ENCODE results near the gene CDC42BPB. TPM values are rescaled to one million over a fixed set of nuclear protein-coding genes. Genes with fewer than 3 reads are reported as not detected.

Gene CDC42BPB
- total RNA-seq, 1 donor from 2014 or later: 103 TPM

DNA sequence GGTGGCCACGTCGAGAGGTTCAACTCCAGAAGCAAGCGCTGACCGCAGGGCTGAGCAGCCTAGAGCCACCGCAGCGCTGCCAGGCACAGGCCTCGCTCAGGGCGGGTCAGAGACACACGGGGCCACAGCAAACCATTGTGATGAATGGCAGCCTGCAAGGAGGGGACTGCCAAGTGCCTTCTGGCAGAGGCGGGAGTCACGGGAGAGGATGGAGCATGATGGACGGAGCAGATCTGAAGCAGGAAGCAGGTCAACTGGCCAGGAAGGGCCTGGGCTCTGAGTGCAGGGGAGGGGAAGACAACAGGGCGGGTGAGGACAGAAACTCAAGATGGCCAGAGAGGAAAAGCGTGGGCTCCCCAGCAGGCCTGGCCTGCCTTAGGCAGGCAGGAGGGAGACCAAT is 49.8 kb downstream of the CDC42BPB start:
- no peaks in the 10 kb centered on the region for H3K9me3 Mint-ChIP-seq
- no peak overlapping the region for H3K27ac Mint-ChIP-seq
- no peak overlapping the region for H3K4me3 Mint-ChIP-seq
- TF ChIP-seq, protein P1, sequence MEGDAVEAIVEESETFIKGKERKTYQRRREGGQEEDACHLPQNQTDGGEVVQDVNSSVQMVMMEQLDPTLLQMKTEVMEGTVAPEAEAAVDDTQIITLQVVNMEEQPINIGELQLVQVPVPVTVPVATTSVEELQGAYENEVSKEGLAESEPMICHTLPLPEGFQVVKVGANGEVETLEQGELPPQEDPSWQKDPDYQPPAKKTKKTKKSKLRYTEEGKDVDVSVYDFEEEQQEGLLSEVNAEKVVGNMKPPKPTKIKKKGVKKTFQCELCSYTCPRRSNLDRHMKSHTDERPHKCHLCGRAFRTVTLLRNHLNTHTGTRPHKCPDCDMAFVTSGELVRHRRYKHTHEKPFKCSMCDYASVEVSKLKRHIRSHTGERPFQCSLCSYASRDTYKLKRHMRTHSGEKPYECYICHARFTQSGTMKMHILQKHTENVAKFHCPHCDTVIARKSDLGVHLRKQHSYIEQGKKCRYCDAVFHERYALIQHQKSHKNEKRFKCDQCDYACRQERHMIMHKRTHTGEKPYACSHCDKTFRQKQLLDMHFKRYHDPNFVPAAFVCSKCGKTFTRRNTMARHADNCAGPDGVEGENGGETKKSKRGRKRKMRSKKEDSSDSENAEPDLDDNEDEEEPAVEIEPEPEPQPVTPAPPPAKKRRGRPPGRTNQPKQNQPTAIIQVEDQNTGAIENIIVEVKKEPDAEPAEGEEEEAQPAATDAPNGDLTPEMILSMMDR (IDR thresholded peaks at IDR 0.05; ENCODE audit: unreplicated experiment): no peak
- no peak for DNase-seq (ENCODE audit: low spot score in 2 of 2, unreplicated experiment in 2 of 2)
- H3K4me1 Mint-ChIP-seq: peaks cover 5% of the 10 kb centered on the region
- H3K27me3 Mint-ChIP-seq (ENCODE audit: low read depth): no peaks in the 10 kb centered on the region
- peaks cover 30% of the 10 kb centered on the region for H3K36me3 Mint-ChIP-seq

DNA sequence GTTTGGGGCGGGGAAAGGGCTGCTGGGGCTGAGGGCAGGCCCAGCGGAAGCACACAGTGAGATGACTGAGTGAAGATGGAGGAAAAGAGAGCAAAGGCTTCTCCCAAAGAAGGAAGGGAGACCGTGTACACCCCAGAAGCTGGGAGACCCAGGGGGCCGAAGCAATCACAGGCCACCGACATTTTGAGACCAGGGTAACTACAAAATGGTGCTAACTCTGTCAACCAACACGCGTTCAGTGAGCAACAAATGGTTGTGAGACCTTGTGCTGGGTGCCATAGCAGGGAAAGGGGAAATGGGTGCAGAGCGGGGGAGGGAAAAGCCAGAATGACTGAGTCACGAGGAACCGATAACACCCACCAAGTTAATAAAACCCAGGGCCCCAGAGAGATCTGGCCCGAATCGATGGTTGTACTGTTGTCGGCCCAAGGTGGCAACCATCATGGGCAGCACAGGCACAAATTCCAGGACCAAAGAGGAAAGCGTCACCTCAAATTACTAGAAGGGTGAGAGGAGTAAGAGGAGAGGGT is 50.3 kb downstream of the CDC42BPB start:
- no peaks in the 10 kb centered on the region for H3K27me3 Mint-ChIP-seq (ENCODE audit: low read depth)
- H3K4me3 Mint-ChIP-seq: no peak overlapping the region
- DNase-seq (ENCODE audit: low spot score in 2 of 2, unreplicated experiment in 2 of 2): no peak
- TF ChIP-seq, protein P1 (IDR thresholded peaks at IDR 0.05; ENCODE audit: unreplicated experiment): no peak
- peaks cover 32% of the 10 kb centered on the region for H3K36me3 Mint-ChIP-seq
- peaks cover 5% of the 10 kb centered on the region for H3K4me1 Mint-ChIP-seq
- H3K9me3 Mint-ChIP-seq: no peaks in the 10 kb centered on the region
- H3K27ac Mint-ChIP-seq: no peak overlapping the region

DNA sequence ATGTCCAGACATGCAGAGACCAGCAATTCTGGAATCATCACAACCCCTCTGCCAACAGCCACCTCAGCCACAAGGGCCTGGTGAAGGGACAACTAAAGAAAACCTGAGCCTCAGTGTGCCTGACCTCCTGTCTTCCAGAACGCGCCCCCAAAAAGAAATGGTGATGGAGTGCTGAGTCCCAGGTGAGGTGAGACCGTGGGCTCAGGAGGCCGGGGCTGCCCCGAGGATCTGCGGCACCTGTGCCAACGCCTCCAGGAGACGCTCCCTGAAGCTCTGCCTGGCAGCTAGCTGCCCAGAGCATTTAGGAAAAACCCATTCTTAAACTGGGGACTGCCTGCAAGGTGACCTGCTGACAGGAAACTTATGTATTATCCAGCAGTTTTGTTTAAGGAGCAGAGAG is 51.2 kb downstream of the CDC42BPB start:
- TF ChIP-seq, protein P1 (IDR thresholded peaks at IDR 0.05; ENCODE audit: unreplicated experiment): no peak
- Mint-ChIP-seq H3K9me3 (no peaks in the 10 kb centered on the region), H3K4me3 (no peak overlapping the region), H3K27me3 (ENCODE audit: low read depth) (no peaks in the 10 kb centered on the region), H3K4me1 (peaks cover 5% of the 10 kb centered on the region), H3K36me3 (peaks cover 26% of the 10 kb centered on the region), H3K27ac (no peak overlapping the region)
- DNase-seq (ENCODE audit: low spot score in 2 of 2, unreplicated experiment in 2 of 2): no peak

DNA sequence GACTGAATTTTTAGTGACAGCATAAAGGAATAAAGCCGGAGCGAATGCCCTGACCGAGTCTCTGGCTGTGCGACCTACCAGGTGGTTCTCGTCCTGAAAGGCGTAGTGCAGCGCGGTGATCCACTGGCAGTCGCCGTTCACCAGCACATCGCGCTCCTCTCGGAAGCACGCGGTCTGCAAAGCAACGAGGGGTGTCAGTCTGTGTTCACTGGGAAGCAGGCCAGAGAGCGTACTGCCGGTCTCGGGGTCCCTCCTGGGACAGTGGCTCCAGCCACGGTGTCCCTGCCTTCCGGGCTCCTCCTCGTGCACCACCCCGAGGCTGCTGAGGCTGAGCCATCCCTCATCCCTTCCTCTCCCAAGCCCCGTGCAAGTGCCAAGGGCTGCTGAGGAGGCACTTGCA is 53.5 kb downstream of the CDC42BPB start:
- DNase-seq (ENCODE audit: low spot score in 2 of 2, unreplicated experiment in 2 of 2): no peak
- Mint-ChIP-seq H3K36me3 (peaks cover 26% of the 10 kb centered on the region), H3K4me1 (no peaks in the 10 kb centered on the region), H3K4me3 (no peak overlapping the region), H3K9me3 (no peaks in the 10 kb centered on the region), H3K27ac (no peak overlapping the region), H3K27me3 (ENCODE audit: low read depth) (no peaks in the 10 kb centered on the region)
- TF ChIP-seq, protein P1 (IDR thresholded peaks at IDR 0.05; ENCODE audit: unreplicated experiment): no peak

DNA sequence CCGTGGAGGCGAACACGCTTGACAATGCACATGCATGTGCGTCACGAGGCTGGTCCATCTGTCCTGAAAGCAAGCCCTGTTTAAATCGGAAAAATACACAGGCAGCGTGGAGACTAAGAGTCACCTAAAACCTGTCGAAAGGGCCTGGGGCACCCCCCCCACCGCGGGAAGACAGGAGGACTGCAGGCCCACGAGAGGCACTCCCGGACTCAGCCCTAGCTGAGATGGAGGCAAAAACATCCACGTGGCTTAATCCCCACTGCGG is 54.1 kb downstream of the CDC42BPB start:
- Mint-ChIP-seq H3K4me1 (no peaks in the 10 kb centered on the region), H3K36me3 (peaks cover 29% of the 10 kb centered on the region), H3K27ac (no peak overlapping the region), H3K27me3 (ENCODE audit: low read depth) (no peaks in the 10 kb centered on the region), H3K9me3 (no peaks in the 10 kb centered on the region), H3K4me3 (no peak overlapping the region)
- no peak for DNase-seq (ENCODE audit: low spot score in 2 of 2, unreplicated experiment in 2 of 2)
- TF ChIP-seq, protein P1 (IDR thresholded peaks at IDR 0.05; ENCODE audit: unreplicated experiment): no peak

Data from mesothelial cell of epicardium (in vitro differentiated cells).